ENCODE results near the gene INSIG1.

DNA sequence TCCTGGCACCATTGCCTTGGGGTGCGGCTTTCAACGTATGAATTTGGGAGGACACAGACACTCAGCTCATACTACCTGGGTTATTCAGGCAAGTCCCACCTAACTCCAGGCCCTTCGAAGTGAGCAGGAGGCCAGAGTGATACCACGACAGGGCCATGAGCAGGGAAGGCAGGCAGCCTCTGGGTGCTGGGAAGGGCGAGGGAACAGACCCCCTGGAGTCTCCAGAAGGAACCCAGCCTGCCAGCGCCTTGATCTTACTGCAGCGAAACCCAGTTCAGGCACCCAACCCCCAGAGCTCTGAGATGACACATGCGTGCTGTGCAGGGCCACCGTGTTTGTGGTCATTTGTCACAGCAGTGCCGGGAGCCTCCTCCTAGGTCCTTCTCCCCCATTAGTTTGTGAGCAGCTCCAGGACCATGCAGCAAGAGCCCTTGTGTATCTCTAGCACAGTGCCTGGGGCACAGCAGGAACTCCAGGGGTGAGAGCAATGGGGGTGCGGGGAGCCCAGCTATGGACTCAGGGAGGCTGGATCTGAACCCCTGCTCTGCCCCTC, 7.7 kb upstream of the INSIG1 start:
- TF ChIP-seq, protein P1, sequence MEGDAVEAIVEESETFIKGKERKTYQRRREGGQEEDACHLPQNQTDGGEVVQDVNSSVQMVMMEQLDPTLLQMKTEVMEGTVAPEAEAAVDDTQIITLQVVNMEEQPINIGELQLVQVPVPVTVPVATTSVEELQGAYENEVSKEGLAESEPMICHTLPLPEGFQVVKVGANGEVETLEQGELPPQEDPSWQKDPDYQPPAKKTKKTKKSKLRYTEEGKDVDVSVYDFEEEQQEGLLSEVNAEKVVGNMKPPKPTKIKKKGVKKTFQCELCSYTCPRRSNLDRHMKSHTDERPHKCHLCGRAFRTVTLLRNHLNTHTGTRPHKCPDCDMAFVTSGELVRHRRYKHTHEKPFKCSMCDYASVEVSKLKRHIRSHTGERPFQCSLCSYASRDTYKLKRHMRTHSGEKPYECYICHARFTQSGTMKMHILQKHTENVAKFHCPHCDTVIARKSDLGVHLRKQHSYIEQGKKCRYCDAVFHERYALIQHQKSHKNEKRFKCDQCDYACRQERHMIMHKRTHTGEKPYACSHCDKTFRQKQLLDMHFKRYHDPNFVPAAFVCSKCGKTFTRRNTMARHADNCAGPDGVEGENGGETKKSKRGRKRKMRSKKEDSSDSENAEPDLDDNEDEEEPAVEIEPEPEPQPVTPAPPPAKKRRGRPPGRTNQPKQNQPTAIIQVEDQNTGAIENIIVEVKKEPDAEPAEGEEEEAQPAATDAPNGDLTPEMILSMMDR (conservative IDR thresholded peaks at IDR 0.05; ENCODE audit: low read length) = no peak
- no peak for TF ChIP-seq EZH2phosphoT487 (IDR thresholded peaks at IDR 0.05; ENCODE audit: borderline replicate concordance)

All from Loucy (cell line).